Measurements from ENCODE around the gene ABCC2. TPM values are rescaled to one million over a fixed set of nuclear protein-coding genes. Genes with fewer than 3 reads are reported as not detected.
A peak's percentile ranks its signal among the peaks of the same experiment; 100 is the strongest.

The ABCC2 gene
- total and polyA plus RNA-seq, 8 donors = 0.60 to 1.8 (median 1.1) TPM

DNA sequence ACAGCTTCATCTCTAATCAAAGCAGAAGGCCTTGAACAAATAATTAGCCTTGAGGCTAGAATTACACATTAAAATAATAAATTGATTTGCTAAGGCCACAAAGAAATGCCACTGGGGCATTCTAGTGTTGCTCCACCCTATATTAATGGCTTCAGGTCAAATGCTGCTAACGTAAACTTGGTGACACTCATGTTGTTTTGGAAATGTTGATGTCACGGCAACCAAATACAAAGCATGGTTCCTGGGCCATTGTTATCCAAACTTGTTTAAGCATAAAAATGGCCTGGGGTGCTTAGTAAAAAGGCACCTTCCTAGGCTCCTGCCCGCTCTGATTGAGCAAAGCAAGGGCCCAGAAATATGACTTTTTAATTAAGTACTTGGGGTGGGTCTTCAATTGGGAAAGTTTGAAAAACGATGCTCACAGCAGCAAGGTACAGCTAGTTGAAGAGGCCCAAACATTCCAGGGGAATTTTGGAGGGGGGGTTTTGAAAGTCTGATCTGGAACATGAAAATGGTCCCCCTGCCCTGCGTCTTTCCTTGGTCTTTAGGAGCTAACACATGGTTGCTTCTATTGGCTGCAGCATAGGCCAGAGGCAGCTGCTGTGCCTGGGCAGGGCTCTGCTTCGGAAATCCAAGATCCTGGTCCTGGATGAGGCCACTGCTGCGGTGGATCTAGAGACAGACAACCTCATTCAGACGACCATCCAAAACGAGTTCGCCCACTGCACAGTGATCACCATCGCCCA, 67.8 kb downstream of the ABCC2 start:
- no peaks in the 10 kb centered on the region for H3K27me3 ChIP-seq
- H3K9me3 ChIP-seq = no peaks in the 10 kb centered on the region
- DNase-seq (peak in 1 of 4 donors; percentile 41), ATAC-seq (no peak)
- H3K4me3 ChIP-seq = no peak overlapping the region
- H3K4me1 ChIP-seq = peaks cover 4 to 13% of the 10 kb centered on the region in 2 donors
- TF ChIP-seq CTCF (IDR thresholded peaks at IDR 0.05) = no peak
- peak overlapping the region in 1 of 2 donors; percentile 4 for H3K27ac ChIP-seq
- intact Hi-C loops (cut with DNase I) = no loop called here
- no peaks in the 10 kb centered on the region for H3K36me3 ChIP-seq

DNA sequence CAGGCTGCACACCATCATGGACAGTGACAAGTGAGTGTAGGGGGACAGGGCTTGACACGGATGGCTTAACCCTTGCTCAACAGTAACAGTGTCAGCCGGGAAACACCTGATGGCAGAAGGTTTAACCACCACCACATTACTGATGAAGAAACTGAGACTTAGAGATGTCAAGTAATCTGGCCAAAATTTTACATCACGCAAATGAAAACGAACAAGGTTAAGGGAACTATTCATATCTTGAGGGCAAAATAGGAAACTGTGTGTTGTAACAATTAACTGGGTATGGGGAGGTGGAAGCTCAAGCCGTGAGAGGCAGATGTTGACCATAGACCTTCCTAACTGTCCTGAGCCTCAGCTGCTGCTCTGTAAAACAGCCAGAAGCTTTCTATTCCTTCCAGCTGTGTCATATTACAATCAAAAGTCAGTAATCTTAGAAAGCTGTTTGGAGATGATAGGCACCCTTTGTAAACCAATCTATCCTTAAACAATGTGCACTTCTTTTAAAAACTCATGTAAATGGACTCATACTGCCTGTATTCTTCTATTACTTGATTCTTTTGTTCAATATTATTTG, 68.4 kb downstream of the ABCC2 start:
- no peak for ATAC-seq
- no peaks in the 10 kb centered on the region for H3K27me3 ChIP-seq
- TF ChIP-seq CTCF (IDR thresholded peaks at IDR 0.05) = no peak
- H3K9me3 ChIP-seq = no peaks in the 10 kb centered on the region
- intact Hi-C loops (cut with DNase I) = no loop called here
- no peaks in the 10 kb centered on the region for H3K36me3 ChIP-seq
- peaks cover 4 to 8% of the 10 kb centered on the region in 2 donors for H3K4me1 ChIP-seq
- H3K27ac ChIP-seq = peak overlapping the region in 1 of 2 donors; percentile 4
- peak in 2 of 4 donors; percentile 65 for DNase-seq
- no peak overlapping the region for H3K4me3 ChIP-seq

DNA sequence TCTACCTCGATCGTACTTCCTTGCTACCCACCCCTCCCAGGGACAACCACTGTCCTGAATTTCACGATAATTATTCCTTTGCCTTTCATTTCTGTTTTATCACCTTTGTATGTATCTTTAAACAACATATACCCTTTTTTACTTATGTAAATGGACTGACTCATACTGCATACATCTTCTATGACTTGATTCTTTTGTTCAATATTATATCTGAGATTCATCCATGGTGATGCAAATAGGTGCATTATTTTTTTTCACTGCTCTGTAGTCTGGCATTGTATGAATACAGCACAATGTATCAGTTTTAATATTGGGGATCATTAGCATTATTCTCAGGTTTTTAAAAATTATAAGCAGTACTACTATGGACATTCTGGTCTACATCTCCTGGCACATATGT, 69.4 kb downstream of the ABCC2 start:
- Histone ChIP-seq H3K4me1 (no peaks in the 10 kb centered on the region), H3K27me3 (no peaks in the 10 kb centered on the region), H3K4me3 (no peak overlapping the region), H3K36me3 (no peaks in the 10 kb centered on the region), H3K9me3 (no peaks in the 10 kb centered on the region), H3K27ac (no peak overlapping the region)
- no peak for DNase-seq
- TF ChIP-seq CTCF (IDR thresholded peaks at IDR 0.05) = no peak
- ATAC-seq = no peak
- intact Hi-C loops (cut with DNase I) = no loop called here

- Histone ChIP-seq H3K4me3 (no peak overlapping the region), H3K36me3 (no peaks in the 10 kb centered on the region), H3K4me1 (no peaks in the 10 kb centered on the region), H3K27me3 (no peaks in the 10 kb centered on the region), H3K27ac (no peak overlapping the region), H3K9me3 (no peaks in the 10 kb centered on the region)
- TF ChIP-seq CTCF (IDR thresholded peaks at IDR 0.05) = no peak
- intact Hi-C loops (cut with DNase I) = no loop called here
- ATAC-seq (no peak), DNase-seq (no peak)
Observed at GRCh38 chr10:99852481-99853213, 70.2 kb downstream of the ABCC2 start.

GRCh38 chr10:99853655-99854054, 71.2 kb downstream of the ABCC2 start:
- Histone ChIP-seq H3K27me3 (no peaks in the 10 kb centered on the region), H3K9me3 (no peaks in the 10 kb centered on the region), H3K27ac (no peak overlapping the region), H3K4me3 (no peak overlapping the region), H3K36me3 (no peaks in the 10 kb centered on the region), H3K4me1 (no peaks in the 10 kb centered on the region)
- TF ChIP-seq CTCF (IDR thresholded peaks at IDR 0.05) = no peak
- no peak for ATAC-seq
- DNase-seq = no peak
- intact Hi-C loops (cut with DNase I) = no loop called here
